K562 (cell line): ENCODE measurements around the gene VPS11. TPM values are rescaled to one million over a fixed set of nuclear protein-coding genes. Genes with fewer than 3 reads are reported as not detected.
A peak's percentile ranks its signal among the peaks of the same experiment; 100 is the strongest.

Experiments used
- ELF4 ChIP-seq: fragments of 450-650 bp; formaldehyde crosslinking; IDR thresholded peaks from 2 replicates; pipeline ENCODE4 v1.4.0; 2022; ENCODE audit warnings: missing genetic modification characterization
- ETV5 ChIP-seq: sonication (generic); formaldehyde crosslinking; IDR thresholded peaks from 2 replicates; pipeline ENCODE4 v1.4.0; 2020; ENCODE audit warnings: low read depth, mild to moderate bottlenecking, missing genetic modification reagents
- FIP1L1 ChIP-seq: fragments of 200-400 bp; formaldehyde crosslinking; IDR thresholded peaks from 2 replicates; pipeline ENCODE4 v1.6.1; 2018; ENCODE audit warnings: mild to moderate bottlenecking, low read depth, low read length; ENCODE audit not compliant: poor library complexity, severe bottlenecking
- FOXO4 ChIP-seq: fragments of 450-650 bp; formaldehyde crosslinking; IDR thresholded peaks from 2 replicates; pipeline ENCODE4 v1.4.0; 2020; ENCODE audit warnings: mild to moderate bottlenecking, moderate library complexity
- HES1 ChIP-seq: fragments of 450-650 bp; IDR thresholded peaks from 2 replicates; pipeline ENCODE4 v1.6.1; 2016; ENCODE audit warnings: low read depth, mild to moderate bottlenecking, moderate library complexity
- HMG20B ChIP-seq: fragments of 250-450 bp; sonication (Bioruptor Pico); IDR thresholded peaks from 2 replicates; pipeline ENCODE4 v1.5.0; 2021; ENCODE audit warnings: mild to moderate bottlenecking
- IFI16 ChIP-seq: fragments of 250-450 bp; sonication (Bioruptor Pico); IDR thresholded peaks from 2 replicates; pipeline ENCODE4 v2.1.2; 2022; ENCODE audit warnings: mild to moderate bottlenecking, inconsistent platforms
- ILK ChIP-seq: fragments of 450-650 bp; IDR thresholded peaks from 2 replicates; pipeline ENCODE4 v1.6.1; 2016; ENCODE audit warnings: missing genetic modification characterization, low read depth, mild to moderate bottlenecking, missing compliant biosample characterization, moderate library complexity, borderline replicate concordance
- MLLT1 ChIP-seq, 2 experiments: fragments of 450-650 bp; IDR thresholded peaks; 2 replicates each; pipeline ENCODE4 v1.6.1; 2016
- MYBL2 ChIP-seq, 2 experiments: fragments of 450-650 bp in 1 of 2; sonication (generic) in 1 of 2; formaldehyde crosslinking in 1 of 2; IDR thresholded peaks; 2 replicates each; pipeline versions ENCODE4 v1.6.1 to v1.8.1; 2017 to 2022; ENCODE audit warnings: borderline replicate concordance in 1 of 2, inconsistent platforms in 1 of 2, low read depth in 1 of 2, mild to moderate bottlenecking in 1 of 2, missing genetic modification reagents in 1 of 2, moderate library complexity in 1 of 2
- NEUROD1 ChIP-seq: fragments of 150-350 bp; IDR thresholded peaks from 2 replicates; pipeline ENCODE4 v1.6.1; 2014; ENCODE audit warnings: borderline replicate concordance, low read length, low read depth; ENCODE audit not compliant: partially characterized antibody
- NFYB ChIP-seq: IDR thresholded peaks from 2 replicates; pipeline ENCODE4 v1.6.1; 2011; ENCODE audit warnings: mild to moderate bottlenecking, moderate library complexity; ENCODE audit not compliant: insufficient read length; ENCODE audit errors: extremely low read depth
- PHF8 ChIP-seq: fragments of 200-600 bp; sonication (generic); IDR thresholded peaks from 2 replicates; pipeline ENCODE4 v1.6.1; 2012; ENCODE audit warnings: mixed run types, mild to moderate bottlenecking, inconsistent platforms, low read length, moderate library complexity, borderline replicate concordance
- PPARD ChIP-seq: fragments of 250-450 bp; sonication (Bioruptor Pico); IDR thresholded peaks from 2 replicates; pipeline ENCODE4 v1.8.0; 2022; ENCODE audit warnings: inconsistent platforms, mild to moderate bottlenecking, moderate library complexity
- RAD21 ChIP-seq, 2 experiments: fragments of 250-450 bp in 1 of 2; fragments of 450-650 bp in 1 of 2; sonication (Bioruptor Pico) in 1 of 2; formaldehyde crosslinking in 1 of 2; IDR thresholded peaks in 1 of 2; conservative IDR thresholded peaks in 1 of 2; 2 replicates each; pipeline versions ENCODE4 v1.4.0 to v1.8.0; 2020 to 2022; ENCODE audit warnings: mild to moderate bottlenecking in 2 of 2, moderate library complexity in 1 of 2
- RBM15 ChIP-seq: fragments of 200-400 bp; formaldehyde crosslinking; IDR thresholded peaks from 2 replicates; pipeline ENCODE4 v1.6.1; 2018; ENCODE audit warnings: mild to moderate bottlenecking, low read length, moderate library complexity; ENCODE audit not compliant: insufficient read depth
- SPI1 ChIP-seq: IDR thresholded peaks from 2 replicates; pipeline ENCODE4 v1.6.1; 2011; ENCODE audit warnings: low read depth, low read length, control low read depth, borderline replicate concordance
- ZNF165 ChIP-seq: fragments of 250-450 bp; sonication (Bioruptor Pico); IDR thresholded peaks from 2 replicates; pipeline ENCODE4 v1.4.0; 2020; ENCODE audit warnings: borderline replicate concordance
- ZNF384 ChIP-seq: IDR thresholded peaks from 2 replicates; pipeline ENCODE4 v1.6.1; 2012; ENCODE audit warnings: low read depth, low read length, improper control_type of control experiment
- ZNF592 ChIP-seq: fragments of 450-650 bp; IDR thresholded peaks from 2 replicates; pipeline ENCODE4 v1.6.1; 2017; ENCODE audit warnings: antibody characterized with exemption, mild to moderate bottlenecking
- polyA plus RNA-seq, 8 experiments: library from polyadenylated mRNA; depleted of rRNA in 4 of 8; stranded (reverse) in 5 of 8; unstranded in 3 of 8; fragments of >200 nt; fragmentation: Nextera tagmentation in 2 of 8; fragmentation: Illumina TruSeq in 1 of 8; extraction: Ambion mirVana in 2 of 8; extraction: Trizol in 1 of 8; gene quantifications; 2 replicates each; pipeline versions ENCODE4 v1.2.1 to v1.2.3, GENCODE V29; 2011 to 2014; ENCODE audit warnings: inconsistent platforms in 1 of 8, missing spikeins in 1 of 8
- total RNA-seq, 7 experiments: library from RNA; depleted of rRNA in 6 of 7; stranded (reverse); fragments of >200 nt in 6 of 7; fragmentation: Illumina TruSeq in 2 of 7; extraction: Trizol in 2 of 7; gene quantifications; 2 replicates each; pipeline versions ENCODE4 v1.2.1 to v1.2.3, GENCODE V29; 2011 to 2021; ENCODE audit warnings: low replicate concordance in 1 of 7

VPS11 gene
- total and polyA plus RNA-seq, 9 of the 15 experiments (the other 6 are each of a cell fraction or from before 2014, with no cell fraction given) = 14.1 to 35.5 (median 27.5) TPM

GRCh38 chr11:119087747-119088241 lies 20.2 kb downstream of the VPS11 start (continued):
- 0 out of 2 replicates have a peak, but pooled peaks have one; percentile 5 for TF ChIP-seq FOXO4 (CRISPR knock-in tag)
- peak; percentile 63 to 64 for TF ChIP-seq MLLT1 (IDR thresholded peaks at IDR 0.05)
- no peak for TF ChIP-seq ILK (tag)
- no peak for TF ChIP-seq ZNF165 (CRISPR knock-in tag)
- peak; percentile 27; the same call in 1 of the 2 replicates for TF ChIP-seq PHF8
- peak; percentile 76 for TF ChIP-seq HES1
- TF ChIP-seq RBM15 = no peak
- TF ChIP-seq MYBL2 (IDR thresholded peaks at IDR 0.05; ENCODE audit: low read depth) = no peak; the same call in 1 of the 2 replicates
- no peak for TF ChIP-seq MYBL2 (CRISPR knock-in tag; IDR thresholded peaks at IDR 0.05; ENCODE audit: borderline replicate concordance)
- no peak for TF ChIP-seq IFI16 (CRISPR knock-in tag)
- peak; percentile 96 for TF ChIP-seq ZNF592
- TF ChIP-seq SPI1 = no peak
- TF ChIP-seq FIP1L1 = no peak
- no peak for TF ChIP-seq ELF4 (CRISPR knock-in tag)
- TF ChIP-seq NEUROD1 = peak; percentile 96
- TF ChIP-seq ZNF384 = no peak
- no peak for TF ChIP-seq HMG20B (CRISPR knock-in tag)
- no peak for TF ChIP-seq RAD21 (CRISPR knock-in tag; conservative IDR thresholded peaks at IDR 0.05 in 1 of 2, IDR thresholded peaks at IDR 0.05 in 1 of 2)
- TF ChIP-seq NFYB = no peak
- TF ChIP-seq ETV5 (CRISPR knock-in tag) = peak; percentile 89
- TF ChIP-seq PPARD = no peak
